Hematopoietic multipotent progenitor cell treated with erythropoietin and hydrocortisone succinate and interleukin-3 and kit ligand, for 4 days (in vitro differentiated cells): Measurements from ENCODE around the gene VPS4A.
A peak's percentile ranks its signal among the peaks of the same experiment; 100 is the strongest.

Experiments used
- DNase-seq: peaks from one replicate; pipeline ENCODE4 v3.0.0-alpha.2; 2015

VPS4A gene

DNA sequence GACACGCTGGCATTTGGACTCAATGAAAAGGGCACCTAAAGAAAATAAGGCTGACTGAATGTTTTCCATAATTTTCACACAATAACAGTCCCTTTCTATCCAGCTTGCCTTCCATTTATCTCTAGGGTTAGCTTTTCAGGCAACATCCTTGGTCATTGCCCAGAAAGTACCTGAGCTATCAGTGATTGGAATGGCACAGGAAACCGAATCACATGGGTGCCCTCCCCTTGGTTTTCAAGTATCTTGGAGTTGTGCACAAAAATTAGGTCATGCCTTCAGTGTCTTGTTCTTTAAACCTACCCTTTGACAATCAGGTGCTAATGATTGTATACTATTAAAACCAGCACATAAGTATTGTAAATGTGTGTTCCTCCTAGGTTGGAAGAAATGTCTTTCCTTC is 3.3 kb upstream of the VPS4A start:
- no peak for DNase-seq

DNA sequence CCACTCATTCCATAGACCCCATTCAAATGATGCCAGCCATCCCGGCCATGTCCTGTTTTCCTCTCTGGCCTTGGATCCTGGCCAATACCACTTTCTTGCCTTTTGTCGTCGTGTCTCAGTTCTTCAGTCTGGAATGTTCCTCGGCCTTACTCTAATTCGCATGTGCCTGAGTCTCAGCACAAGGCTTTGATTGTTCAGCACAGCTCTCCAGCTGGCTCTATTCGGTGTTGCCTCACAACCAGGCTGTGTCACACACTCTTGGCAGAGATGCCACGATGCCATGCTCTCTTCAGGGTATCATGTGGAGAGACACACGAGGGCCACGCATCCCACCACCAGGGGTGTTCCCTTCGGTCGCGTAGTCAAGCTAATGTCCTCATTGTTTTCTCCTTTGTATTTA is 1.8 kb upstream of the VPS4A start:
- no peak for DNase-seq

DNA sequence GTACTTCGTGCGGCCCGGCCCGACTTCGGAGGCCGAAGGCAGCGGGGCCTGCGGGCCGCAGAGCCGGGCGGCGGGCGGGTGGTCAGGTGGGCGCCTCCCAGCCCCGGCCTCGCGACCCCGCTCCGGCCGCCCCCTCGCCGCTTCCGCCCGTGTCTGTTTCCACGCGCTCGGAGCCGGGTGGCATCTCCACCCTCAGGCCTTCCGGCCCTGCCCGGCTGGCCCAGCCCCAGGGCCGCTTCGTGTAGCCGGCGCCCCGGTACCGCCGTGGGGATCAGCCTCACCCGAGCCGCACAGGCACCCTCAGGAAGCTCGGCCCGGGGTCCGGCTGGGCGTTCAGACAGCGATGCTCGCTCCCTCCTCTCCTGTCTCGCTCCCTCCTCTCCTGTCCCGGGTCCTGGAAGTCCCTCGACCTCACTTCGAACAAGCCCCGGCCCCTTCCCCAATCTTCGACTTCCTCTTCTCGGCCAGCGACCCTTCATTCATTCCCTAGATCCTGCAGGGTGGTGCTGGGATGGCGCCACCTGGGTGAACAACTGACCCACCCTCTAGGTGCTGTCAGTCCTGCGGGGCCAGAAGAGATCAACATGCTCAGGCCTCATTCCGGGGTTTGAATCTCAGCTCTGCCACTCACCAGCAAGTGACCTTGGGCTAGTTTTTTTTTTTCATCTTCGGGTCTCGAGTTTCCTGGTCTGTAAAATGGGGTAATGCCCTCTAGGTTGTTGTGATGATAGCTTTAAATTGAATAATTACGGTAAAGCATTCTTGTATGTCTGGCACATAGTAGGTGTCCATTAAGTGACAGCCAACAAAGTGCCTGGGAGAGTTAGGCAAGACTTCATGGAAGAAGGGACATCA is 610 bp downstream of the VPS4A start:
- peak; percentile 64 for DNase-seq

DNA sequence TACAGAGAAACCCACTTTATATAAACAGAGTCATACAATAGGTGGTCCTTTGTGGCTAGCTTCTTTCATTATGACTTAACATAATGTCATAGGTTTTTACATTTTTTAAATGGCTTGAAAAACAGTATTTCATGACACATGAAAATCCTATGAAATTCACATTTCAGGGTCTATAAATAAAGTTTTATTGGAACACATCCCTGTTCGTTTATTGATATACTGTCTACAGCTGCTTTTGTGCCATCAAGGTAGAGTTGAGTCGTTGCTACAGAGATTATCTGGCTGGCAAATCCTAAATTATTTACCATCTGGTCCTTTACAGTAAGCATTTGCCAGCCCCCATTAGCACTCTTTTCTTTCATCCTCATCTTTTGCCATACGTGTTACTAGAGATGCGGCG is 2.3 kb downstream of the VPS4A start:
- DNase-seq, result no peak

- DNase-seq, result no peak
These were observed 3.4 kb downstream of the VPS4A start for GRCh38 chr16:69314534-69314933.

DNA sequence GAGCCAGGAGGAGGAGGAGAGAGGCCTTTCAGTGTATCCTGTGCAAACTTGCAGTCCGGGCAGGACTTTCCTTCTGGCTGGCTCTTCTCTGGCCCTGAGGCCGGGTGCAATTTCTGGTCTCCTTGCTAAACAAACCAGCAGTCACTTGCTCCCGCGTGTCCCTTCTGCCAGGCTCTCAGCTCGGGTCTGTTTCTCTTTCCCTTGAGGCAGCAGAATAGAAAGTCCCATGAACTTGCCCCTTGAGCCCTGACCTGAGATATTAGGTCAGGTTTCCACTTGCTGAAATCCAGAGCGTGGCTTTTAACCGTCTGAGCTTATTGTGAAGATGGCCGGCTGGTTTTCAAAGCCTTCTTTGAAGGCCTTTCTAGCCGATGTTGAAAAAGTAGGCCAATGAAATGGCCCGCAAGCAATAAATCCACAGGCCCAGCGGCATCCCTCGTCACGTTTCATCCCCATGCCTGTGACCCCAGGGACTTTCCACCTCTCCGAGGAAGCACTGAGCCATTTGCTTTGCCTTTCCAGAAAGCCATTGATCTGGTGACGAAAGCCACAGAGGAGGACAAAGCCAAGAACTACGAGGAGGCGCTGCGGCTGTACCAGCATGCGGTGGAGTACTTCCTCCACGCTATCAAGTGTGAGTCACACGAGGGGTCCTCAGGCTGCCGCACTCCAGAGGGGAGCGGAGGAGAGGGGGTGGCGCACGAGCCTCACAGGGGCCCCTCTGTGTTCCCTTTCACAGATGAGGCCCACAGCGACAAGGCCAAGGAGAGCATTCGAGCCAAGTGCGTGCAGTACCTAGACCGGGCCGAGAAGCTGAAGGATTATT is 4.5 kb downstream of the VPS4A start:
- peak; percentile 61 for DNase-seq

GRCh38 chr16:69316595-69317034 is 5.5 kb downstream of the VPS4A start:
- DNase-seq, result no peak

- DNase-seq, result no peak
These were observed 7.2 kb downstream of the VPS4A start for GRCh38 chr16:69318177-69318910.

DNA sequence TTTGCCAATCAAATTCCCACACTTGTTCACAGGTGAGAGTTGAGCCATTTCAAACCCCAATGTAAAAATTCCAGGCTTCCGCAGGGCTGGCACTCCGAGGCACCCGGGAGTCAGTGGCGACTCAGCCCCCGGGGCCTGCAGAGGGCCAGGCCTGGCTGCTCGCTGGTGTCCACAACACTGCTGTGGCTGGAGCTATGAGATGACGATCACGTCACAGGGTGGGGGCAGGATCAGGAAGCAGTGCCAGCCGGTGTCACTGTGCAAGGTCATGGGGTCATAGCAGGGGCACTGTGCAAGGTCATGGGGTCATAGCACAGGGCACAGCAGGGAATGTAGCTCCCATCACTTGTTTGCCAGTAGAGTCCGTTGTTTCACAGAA is 7.8 kb downstream of the VPS4A start:
- no peak for DNase-seq

DNA sequence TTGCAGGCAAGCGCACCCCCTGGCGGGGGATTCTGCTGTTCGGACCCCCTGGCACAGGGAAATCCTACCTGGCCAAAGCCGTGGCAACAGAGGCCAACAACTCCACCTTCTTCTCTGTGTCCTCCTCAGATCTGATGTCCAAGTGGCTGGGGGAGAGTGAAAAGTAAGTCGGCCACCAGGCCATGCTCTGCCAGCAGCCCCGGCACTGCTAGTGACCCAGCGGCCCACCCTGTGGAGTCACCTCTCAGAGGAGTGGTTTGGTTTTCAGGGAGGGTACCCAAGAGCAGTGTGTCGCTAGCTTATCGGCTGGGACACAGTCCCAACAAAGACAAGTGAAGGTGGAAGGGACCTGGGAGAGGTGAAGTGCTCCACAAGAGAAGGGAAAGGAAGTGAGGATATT is 8.2 kb downstream of the VPS4A start:
- no peak for DNase-seq

GRCh38 chr16:69319826-69320739 is 8.9 kb downstream of the VPS4A start:
- no peak for DNase-seq

- DNase-seq, result no peak
These were observed 9.6 kb downstream of the VPS4A start for GRCh38 chr16:69320740-69321073.

- no peak for DNase-seq
These were observed 9.9 kb downstream of the VPS4A start for GRCh38 chr16:69321080-69321479.

DNA sequence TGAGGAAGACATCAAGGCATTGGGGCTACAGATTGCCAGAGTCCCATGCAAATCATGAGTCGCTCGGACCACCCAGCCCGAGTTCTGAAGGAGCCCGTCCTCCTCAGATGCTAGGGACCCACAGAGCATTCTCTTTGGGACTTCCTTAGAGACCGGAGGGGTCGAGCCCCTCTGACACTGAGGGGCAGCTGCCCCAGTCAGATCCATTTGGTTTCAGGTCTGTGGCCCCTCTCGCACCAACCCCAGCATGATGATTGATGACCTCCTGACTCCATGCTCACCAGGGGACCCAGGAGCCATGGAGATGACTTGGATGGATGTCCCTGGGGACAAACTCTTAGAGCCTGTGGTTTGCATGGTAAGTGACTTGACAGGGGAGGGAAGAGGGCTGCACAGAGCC is 11.2 kb downstream of the VPS4A start:
- no peak for DNase-seq

GRCh38 chr16:69323415-69323814 is 12.3 kb downstream of the VPS4A start:
- DNase-seq, result no peak

DNA sequence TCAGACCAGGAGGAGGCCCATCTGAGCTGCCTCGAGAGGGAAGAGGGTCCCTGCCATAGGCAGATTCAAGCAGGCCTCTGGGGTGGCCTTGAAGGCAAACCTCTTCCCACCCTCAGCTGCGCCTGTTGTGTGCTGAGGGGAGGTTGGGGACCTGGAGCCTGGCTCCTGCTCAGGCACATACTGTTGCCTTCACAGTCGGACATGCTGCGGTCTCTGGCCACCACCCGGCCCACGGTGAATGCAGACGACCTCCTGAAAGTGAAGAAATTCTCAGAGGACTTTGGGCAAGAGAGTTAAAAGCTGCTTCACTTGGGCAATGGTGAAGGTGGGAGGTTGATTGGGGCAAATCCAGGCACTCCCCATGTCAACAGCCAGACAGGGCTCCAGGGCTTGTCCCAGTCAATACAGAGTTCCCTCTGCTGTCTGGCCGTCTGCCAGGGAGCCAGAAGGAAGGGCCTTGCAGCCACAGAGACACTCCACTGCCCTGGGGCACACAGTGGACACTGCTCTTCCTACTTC is 12.9 kb downstream of the VPS4A start:
- DNase-seq, result peak; percentile 25

- no peak for DNase-seq
These were observed 13.6 kb downstream of the VPS4A start for GRCh38 chr16:69324585-69325253.

DNA sequence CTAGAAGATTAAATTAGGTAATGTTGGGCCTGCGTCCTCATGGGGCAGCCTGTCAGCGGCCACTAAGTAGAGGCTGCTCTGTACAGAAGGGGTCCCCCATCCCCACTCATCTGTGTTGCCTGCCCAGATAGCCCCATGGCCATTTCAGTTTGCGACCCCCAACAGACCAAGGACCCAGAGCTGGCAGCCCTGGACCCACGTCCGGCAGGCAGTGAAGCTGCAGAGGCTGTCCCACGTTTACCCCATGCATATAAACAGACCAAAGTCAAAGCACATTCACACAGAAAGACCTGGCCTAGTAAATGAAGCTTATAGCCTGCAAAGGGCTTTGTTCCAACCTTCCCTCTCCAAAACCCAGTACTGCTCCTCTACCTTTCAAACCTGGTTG is 14.6 kb downstream of the VPS4A start:
- DNase-seq, result no peak

DNA sequence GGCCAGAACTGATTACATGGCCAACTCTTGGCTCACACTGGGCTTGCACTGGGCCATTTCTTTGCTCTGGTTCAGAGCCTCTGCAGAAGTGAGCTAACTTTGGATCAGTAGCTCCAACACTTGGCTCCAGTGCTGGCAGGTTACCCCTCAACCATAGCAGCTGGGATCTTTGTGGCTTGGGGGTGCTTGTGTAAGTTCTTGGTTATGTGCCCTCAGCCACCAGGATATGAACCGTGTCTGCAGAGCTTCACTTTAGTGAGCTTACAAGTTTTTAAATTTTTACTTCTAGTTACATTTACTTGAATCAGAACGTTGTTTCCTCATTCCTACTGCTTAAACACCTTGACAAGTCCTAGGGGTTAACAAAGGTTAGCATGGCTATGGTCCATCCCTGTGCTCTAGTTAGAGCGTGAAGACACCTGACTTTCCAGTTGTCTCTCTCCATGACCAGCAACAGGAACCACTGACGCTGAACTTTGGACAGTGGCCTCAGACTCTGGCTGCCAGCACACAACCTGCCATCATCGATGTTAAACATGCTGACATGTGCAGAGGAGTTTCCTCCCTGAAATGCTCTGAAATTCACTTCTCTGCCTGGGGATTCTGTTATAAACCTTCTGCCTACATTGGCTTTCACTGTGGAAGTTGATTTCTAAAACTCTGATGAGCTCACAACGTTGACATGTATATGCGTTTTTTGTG is 15.2 kb downstream of the VPS4A start:
- no peak for DNase-seq

GRCh38 chr16:69327585-69328310 is 16.6 kb downstream of the VPS4A start:
- no peak for DNase-seq
